ENCODE measurements around the gene GABARAP. TPM values are rescaled to one million over a fixed set of nuclear protein-coding genes. Genes with fewer than 3 reads are reported as not detected.

The GABARAP gene
- total and polyA plus RNA-seq, 2 of the 8 experiments (the other 6 are each of a cell fraction or from before 2014, with no cell fraction given): 252 to 581 TPM

- CTCF ChIA-PET (ENCODE audit: partially characterized antibody): interaction anchor here (1.0 kb wide), 1 partner anchor 172 kb away, joined by 3 read pairs; no protein-coding TSS in a partner anchor
- peaks cover 0 to 28% of the 10 kb centered on the region in 2 experiments; a peak in 2 of 4 replicates for H3K79me2 ChIP-seq (ENCODE audit: control insufficient read depth in 1 of 2, insufficient read depth in 2 of 2, low read length in 2 of 2)
- no peak overlapping the region for H3K4ac ChIP-seq (replicated peaks; ENCODE audit: insufficient read length, low read depth, low read length)
- peak overlapping the region in 1 of 4 experiments; percentile 39; a peak in 3 of 7 replicates for H3K9ac ChIP-seq (replicated peaks in 1 of 4; ENCODE audit: extremely low read depth in 1 of 4, low read depth in 3 of 4, low read length in 3 of 4)
- H3K56ac ChIP-seq (replicated peaks; ENCODE audit: insufficient read length, low read depth, low read length): no peak overlapping the region
- H3K4me1 ChIP-seq (replicated peaks in 1 of 4; ENCODE audit: control insufficient read depth in 3 of 4, insufficient read depth in 4 of 4, low read length in 3 of 4): peaks cover 6 to 46% (median 24%) of the 10 kb centered on the region in 4 experiments
- H3K9me3 ChIP-seq (ENCODE audit: insufficient read depth in 2 of 2, low read depth in 1 of 2, low read length in 1 of 2): no peaks in the 10 kb centered on the region
- no peak overlapping the region for H4K8ac ChIP-seq (ENCODE audit: extremely low read depth, insufficient read depth, low read length)
- no peak overlapping the region for H3K23ac ChIP-seq (ENCODE audit: insufficient read length)
- POLR2A ChIA-PET (ENCODE audit: partially characterized antibody): interaction anchor here (0.7 to 3.7 kb wide), 4 partner anchors 11 to 45 kb away, joined by 3 to 22 read pairs (median 5); partner anchors contain the start of genes CLDN7 and DVL2
- H2BK5ac ChIP-seq (ENCODE audit: low read depth, low read length): peak overlapping the region; percentile 82; the same call in 1 of the 2 replicates
- H3K79me1 ChIP-seq (ENCODE audit: low read depth, low read length): peaks cover 3% of the 10 kb centered on the region; the same call in 1 of the 2 replicates
- 30% methylated on average over 7 of the region's 7 CpGs; no CpG with 5 or more reads in 1 of the 2 experiments for WGBS, 2 experiments (ENCODE audit: extremely low coverage in 1 of 2, insufficient coverage in 1 of 2, insufficient read length in 1 of 2, insufficient replicate concordance in 2 of 2, low coverage in 1 of 2, low lambda C conversion rate in 2 of 2, missing lambda C conversion rate in 1 of 2)
- H2AFZ ChIP-seq (ENCODE audit: low read length): no peak overlapping the region
- peak overlapping the region; percentile 69 to 79 for H3K4me2 ChIP-seq (ENCODE audit: insufficient read depth in 1 of 2, low read depth in 2 of 2, low read length in 2 of 2)
- H3K27me3 ChIP-seq (replicated peaks in 1 of 4; ENCODE audit: control insufficient read depth in 3 of 4, extremely low read depth in 1 of 4, insufficient read depth in 3 of 4, low read length in 3 of 4): no peaks in the 10 kb centered on the region
- H4K91ac ChIP-seq (replicated peaks; ENCODE audit: insufficient read length, low read length): no peak overlapping the region
- no peak overlapping the region for H3K27ac ChIP-seq (ENCODE audit: low read depth, low read length)
- no peak overlapping the region for H2AK5ac ChIP-seq (ENCODE audit: low read depth, low read length)
- TF ChIP-seq BACH1 (IDR thresholded peaks at IDR 0.05; ENCODE audit: low read length) (no peak), RNF2 (IDR thresholded peaks at IDR 0.05; ENCODE audit: borderline replicate concordance, low read depth, low read length, missing control alignments, poor library complexity, severe bottlenecking) (no peak), CEBPB (IDR thresholded peaks at IDR 0.05; ENCODE audit: low read depth, low read length) (no peak), CREB1 (IDR thresholded peaks at IDR 0.05) (no peak), JUND (IDR thresholded peaks at IDR 0.05; ENCODE audit: low read length) (no peak), ZNF274 (IDR thresholded peaks at IDR 0.05; ENCODE audit: borderline replicate concordance, extremely low read depth, low read length) (no peak)
- H3K36me3 ChIP-seq (ENCODE audit: control insufficient read depth in 2 of 4, insufficient read depth in 4 of 4, low read length in 3 of 4): 0 out of 8 replicates have a peak, but pooled peaks cover 0 to 4% (median 0%) of the 10 kb centered on the region in 4 experiments
- H2BK12ac ChIP-seq (ENCODE audit: low read depth, low read length): 0 out of 2 replicates have a peak overlapping the region, but pooled peaks have one; percentile 43
- H4K5ac ChIP-seq (ENCODE audit: insufficient read length, low read depth, low read length): no peak overlapping the region
- peak overlapping the region; percentile 40 to 75 (median 51) for H3K4me3 ChIP-seq (ENCODE audit: extremely low read depth in 1 of 4, insufficient read depth in 2 of 4, low read depth in 3 of 4, low read length in 4 of 4)
- H4K20me1 ChIP-seq (replicated peaks in 1 of 2; ENCODE audit: control insufficient read depth in 1 of 2, insufficient read depth in 2 of 2, low read length in 2 of 2): peaks cover 4 to 5% of the 10 kb centered on the region in 2 experiments
- no peak overlapping the region for H2BK20ac ChIP-seq (ENCODE audit: low read length)
- FAIRE-seq (no peak), DNase-seq (ENCODE audit: low read depth in 1 of 2, low spot score in 2 of 2) (no peak)
- no peak overlapping the region for H3K18ac ChIP-seq (ENCODE audit: extremely low read depth, low read length)
- H2BK15ac ChIP-seq (ENCODE audit: low read length): 0 out of 2 replicates have a peak overlapping the region, but pooled peaks have one; percentile 81
- no peak overlapping the region for H3K14ac ChIP-seq (ENCODE audit: insufficient read length)
- no peak overlapping the region for H2BK120ac ChIP-seq (replicated peaks; ENCODE audit: low read depth, low read length)
- H3K23me2 ChIP-seq (ENCODE audit: low read depth, low read length): peaks cover 28% of the 10 kb centered on the region; the same call in 1 of the 2 replicates
Observed at GRCh38 chr17:7216242-7217112, 25.8 kb downstream of the GABARAP start.
